ENCODE data around the gene ETV2. TPM values are rescaled to one million over a fixed set of nuclear protein-coding genes. Genes with fewer than 3 reads are reported as not detected.
A peak's percentile ranks its signal among the peaks of the same experiment; 100 is the strongest.
"Not testable (repeated sequence)": the region's sequence is repeated elsewhere in the genome, so short reads cannot be mapped to it uniquely, and the experiment has no call there.

Gene ETV2
- total RNA-seq, 2 donors from 2014 or later, result 0.39 to 1.2 TPM

- ATAC-seq (no peak), DNase-seq (ENCODE audit: low spot score) (no peak)
- peaks cover 5% of the 10 kb centered on the region for H3K36me3 Mint-ChIP-seq
- peak overlapping the region in 1 of 2 donors; percentile 10 for H3K27ac Mint-ChIP-seq
- H3K4me1 Mint-ChIP-seq (ENCODE audit: low read depth in 2 of 2), result peaks cover 6 to 14% of the 10 kb centered on the region in 2 donors
- no peaks in the 10 kb centered on the region for H3K9me3 Mint-ChIP-seq
- H3K4me3 Mint-ChIP-seq, result no peak overlapping the region
- no peaks in the 10 kb centered on the region for H3K27me3 Mint-ChIP-seq
Measured at GRCh38 chr19:35639321-35639639, 2.3 kb upstream of the ETV2 start.

- ATAC-seq (no peak), DNase-seq (ENCODE audit: low spot score) (no peak)
- H3K27me3 Mint-ChIP-seq, result no peaks in the 10 kb centered on the region
- H3K27ac Mint-ChIP-seq, result peak overlapping the region in 1 of 2 donors; percentile 10
- H3K9me3 Mint-ChIP-seq, result no peaks in the 10 kb centered on the region
- H3K4me3 Mint-ChIP-seq, result no peak overlapping the region
- H3K36me3 Mint-ChIP-seq, result peaks cover 5% of the 10 kb centered on the region
- peaks cover 10 to 20% of the 10 kb centered on the region in 2 donors for H3K4me1 Mint-ChIP-seq (ENCODE audit: low read depth in 2 of 2)
Measured at GRCh38 chr19:35639863-35640262, 1.7 kb upstream of the ETV2 start.

DNA sequence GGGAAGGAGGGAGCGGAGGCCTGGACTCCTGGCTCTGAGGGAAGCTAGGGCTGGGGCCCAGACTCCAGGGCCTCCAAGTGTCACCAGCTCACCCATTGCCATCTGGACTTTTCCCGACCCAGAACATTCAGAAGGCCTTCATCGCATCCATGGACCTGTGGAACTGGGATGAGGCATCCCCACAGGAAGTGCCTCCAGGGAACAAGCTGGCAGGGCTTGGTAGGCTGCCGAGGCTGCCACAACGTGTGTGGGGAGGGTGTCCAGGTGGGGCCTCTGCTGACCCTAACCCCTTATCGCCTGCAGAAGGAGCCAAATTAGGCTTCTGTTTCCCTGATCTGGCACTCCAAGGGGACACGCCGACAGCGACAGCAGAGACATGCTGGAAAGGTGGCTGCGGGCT lies 767 bp downstream of the ETV2 start:
- Mint-ChIP-seq H3K4me1 (ENCODE audit: low read depth in 2 of 2) (peaks cover 16 to 25% of the 10 kb centered on the region in 2 donors), H3K27ac (peak overlapping the region; percentile 39 to 90), H3K27me3 (no peaks in the 10 kb centered on the region), H3K9me3 (no peaks in the 10 kb centered on the region), H3K4me3 (peak overlapping the region; percentile 85), H3K36me3 (no peaks in the 10 kb centered on the region)
- ATAC-seq, result no peak
- no peak for DNase-seq (ENCODE audit: low spot score)

- no peaks in the 10 kb centered on the region for H3K36me3 Mint-ChIP-seq
- H3K4me3 Mint-ChIP-seq, result peak overlapping the region; percentile 85
- ATAC-seq (no peak), DNase-seq (ENCODE audit: low spot score) (no peak)
- peak overlapping the region; percentile 71 to 90 for H3K27ac Mint-ChIP-seq
- H3K4me1 Mint-ChIP-seq (ENCODE audit: low read depth in 2 of 2), result peaks cover 16 to 25% of the 10 kb centered on the region in 2 donors
- no peaks in the 10 kb centered on the region for H3K27me3 Mint-ChIP-seq
- no peaks in the 10 kb centered on the region for H3K9me3 Mint-ChIP-seq
Measured at GRCh38 chr19:35642798-35643254, 1.3 kb downstream of the ETV2 start.

GRCh38 chr19:35643255-35644205 lies 2.0 kb downstream of the ETV2 start:
- Mint-ChIP-seq H3K27me3 (no peaks in the 10 kb centered on the region), H3K4me1 (ENCODE audit: low read depth in 2 of 2) (peaks cover 16 to 25% of the 10 kb centered on the region in 2 donors), H3K4me3 (peak overlapping the region; percentile 85)

DNA sequence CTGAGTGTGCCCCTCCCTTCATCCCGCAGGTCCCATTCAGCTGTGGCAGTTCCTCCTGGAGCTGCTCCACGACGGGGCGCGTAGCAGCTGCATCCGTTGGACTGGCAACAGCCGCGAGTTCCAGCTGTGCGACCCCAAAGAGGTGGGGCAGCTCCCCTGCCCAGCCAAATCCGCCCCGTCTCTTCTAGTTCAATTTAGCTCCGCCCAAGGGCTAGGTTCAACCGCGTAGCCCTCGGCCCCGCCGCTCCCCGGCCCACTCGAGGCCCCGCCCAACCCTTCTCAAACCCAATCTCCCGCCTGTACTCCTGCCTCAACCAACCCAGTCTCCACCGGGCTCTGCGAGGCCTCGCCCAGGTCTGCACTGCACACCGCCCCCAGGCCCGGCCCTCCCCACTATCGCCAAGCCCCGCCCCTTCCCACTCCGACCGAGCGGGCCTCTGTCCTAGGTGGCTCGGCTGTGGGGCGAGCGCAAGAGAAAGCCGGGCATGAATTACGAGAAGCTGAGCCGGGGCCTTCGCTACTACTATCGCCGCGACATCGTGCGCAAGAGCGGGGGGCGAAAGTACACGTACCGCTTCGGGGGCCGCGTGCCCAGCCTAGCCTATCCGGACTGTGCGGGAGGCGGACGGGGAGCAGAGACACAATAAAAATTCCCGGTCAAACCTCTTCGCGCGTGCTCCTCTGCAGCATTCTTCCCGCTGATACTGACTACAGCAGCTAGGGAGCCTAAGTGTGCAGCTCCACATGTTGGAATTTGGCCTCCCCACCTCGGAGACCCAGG lies 2.9 kb downstream of the ETV2 start:
- peak; percentile 92 to 93 for ATAC-seq
- Mint-ChIP-seq H3K9me3 (no peaks in the 10 kb centered on the region), H3K36me3 (no peaks in the 10 kb centered on the region), H3K27ac (peak overlapping the region; percentile 71 to 90), H3K4me1 (ENCODE audit: low read depth in 2 of 2) (peaks cover 23 to 29% of the 10 kb centered on the region in 2 donors), H3K27me3 (no peaks in the 10 kb centered on the region), H3K4me3 (peak overlapping the region; percentile 85)
- DNase-seq (ENCODE audit: low spot score), result peak; percentile 98

More at GRCh38 chr19:35643255-35644205, 2.0 kb downstream of the ETV2 start:
- DNase-seq (ENCODE audit: low spot score) (peak; percentile 90), ATAC-seq (peak; percentile 68 to 71)
- Mint-ChIP-seq H3K27ac (peak overlapping the region; percentile 71 to 90), H3K36me3 (no peaks in the 10 kb centered on the region), H3K9me3 (no peaks in the 10 kb centered on the region)

GRCh38 chr19:35644987-35645679 lies 3.6 kb downstream of the ETV2 start:
- H3K36me3 Mint-ChIP-seq, result no peaks in the 10 kb centered on the region
- H3K4me1 Mint-ChIP-seq (ENCODE audit: low read depth in 2 of 2), result peaks cover 23 to 25% of the 10 kb centered on the region in 2 donors
- ATAC-seq (peak in 1 of 2 donors; percentile 4), DNase-seq (ENCODE audit: low spot score) (peak; percentile 80)
- no peaks in the 10 kb centered on the region for H3K27me3 Mint-ChIP-seq
- H3K9me3 Mint-ChIP-seq, result no peaks in the 10 kb centered on the region
- H3K4me3 Mint-ChIP-seq, result peak overlapping the region; percentile 85
- H3K27ac Mint-ChIP-seq, result peak overlapping the region; percentile 71 to 90

GRCh38 chr19:35645680-35646511 lies 4.4 kb downstream of the ETV2 start:
- H3K27ac Mint-ChIP-seq, result peak overlapping the region; percentile 71 to 90
- H3K4me3 Mint-ChIP-seq, result peak overlapping the region; percentile 85
- DNase-seq (ENCODE audit: low spot score) (no peak), ATAC-seq (no peak)
- peaks cover 23 to 27% of the 10 kb centered on the region in 2 donors for H3K4me1 Mint-ChIP-seq (ENCODE audit: low read depth in 2 of 2)
- H3K9me3 Mint-ChIP-seq, result no peaks in the 10 kb centered on the region
- no peaks in the 10 kb centered on the region for H3K36me3 Mint-ChIP-seq
- H3K27me3 Mint-ChIP-seq, result no peaks in the 10 kb centered on the region

- H3K27ac Mint-ChIP-seq, result peak within 1 kb of the TSS; percentile 86 to 89
- H3K9me3 Mint-ChIP-seq, result no peaks in the 10 kb centered on the region
- H3K36me3 Mint-ChIP-seq, result no peaks in the 10 kb centered on the region
- ATAC-seq, result peak; percentile 81 to 86
- H3K4me1 Mint-ChIP-seq (ENCODE audit: low read depth in 2 of 2), result peaks cover 17 to 31% of the 10 kb centered on the region in 2 donors
- H3K27me3 Mint-ChIP-seq, result no peaks in the 10 kb centered on the region
- DNase-seq (ENCODE audit: low spot score), result peak; percentile 97
- H3K4me3 Mint-ChIP-seq, result peak within 1 kb of the TSS; percentile 94
Measured at GRCh38 chr19:35648017-35648961, 6.7 kb downstream of the ETV2 start, which contains the start of gene COX6B1. COX6B1 (plus strand) TSS chr19:35648323; CDS start chr19:35651244, 2,921 bp downstream.

- DNase-seq (ENCODE audit: low spot score) (no peak), ATAC-seq (no peak)
- Mint-ChIP-seq H3K9me3 (no peaks in the 10 kb centered on the region), H3K4me3 (no peak overlapping the region), H3K27me3 (no peaks in the 10 kb centered on the region), H3K4me1 (ENCODE audit: low read depth in 2 of 2) (peaks cover 7 to 19% of the 10 kb centered on the region in 2 donors), H3K27ac (no peak overlapping the region), H3K36me3 (peaks cover 5% of the 10 kb centered on the region)
Measured at GRCh38 chr19:35650581-35650980, 9.0 kb downstream of the ETV2 start.

GRCh38 chr19:35654828-35655227 lies 13.3 kb downstream of the ETV2 start:
- H3K27ac Mint-ChIP-seq, H3K27me3 Mint-ChIP-seq, H3K9me3 Mint-ChIP-seq, H3K4me3 Mint-ChIP-seq, ATAC-seq: not testable (repeated sequence)
- peaks cover 0 to 21% of the 10 kb centered on the region in 2 donors for H3K4me1 Mint-ChIP-seq (ENCODE audit: low read depth in 2 of 2)
- peak; percentile 44 for DNase-seq (ENCODE audit: low spot score)
- peaks cover 18% of the 10 kb centered on the region for H3K36me3 Mint-ChIP-seq

DNA sequence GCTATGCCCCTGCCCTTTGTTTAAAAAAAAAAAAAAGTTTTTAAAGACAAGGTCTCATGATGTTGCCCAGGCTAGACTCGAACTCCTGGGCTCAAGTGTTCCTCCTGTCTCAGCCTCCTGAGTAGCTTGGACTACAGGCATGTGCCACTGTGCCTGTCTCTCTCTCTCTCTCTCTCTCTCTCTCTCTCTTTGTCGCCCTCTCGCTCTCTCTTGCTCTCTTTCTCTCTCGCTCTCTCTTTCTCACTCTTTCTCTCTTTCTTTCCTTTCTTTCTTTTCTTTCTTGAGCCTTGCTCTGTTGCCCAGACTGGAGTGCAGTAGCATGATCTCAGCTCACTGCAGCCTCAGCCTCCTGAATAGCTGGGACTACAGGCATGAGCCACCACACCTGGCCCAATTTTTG lies 14.1 kb downstream of the ETV2 start:
- Mint-ChIP-seq H3K36me3 (peaks cover 18% of the 10 kb centered on the region), H3K4me1 (ENCODE audit: low read depth in 2 of 2) (peaks cover 0 to 21% of the 10 kb centered on the region in 2 donors), H3K27me3 (no peaks in the 10 kb centered on the region), H3K4me3 (no peak overlapping the region), H3K9me3 (no peaks in the 10 kb centered on the region), H3K27ac (no peak overlapping the region)
- ATAC-seq, result no peak
- DNase-seq (ENCODE audit: low spot score), result no peak
